Hepatocyte (in vitro differentiated cells): Measurements from ENCODE around the gene ALPK3. TPM values are rescaled to one million over a fixed set of nuclear protein-coding genes. Genes with fewer than 3 reads are reported as not detected.
A peak's percentile ranks its signal among the peaks of the same experiment; 100 is the strongest.

Experiments
- DNase-seq: peaks from one replicate; pipeline ENCODE4 v3.0.0-alpha.2; 2016; ENCODE audit warnings: low spot score
- H2AFZ ChIP-seq: fragments of 200-600 bp; sonication (generic); 2 replicates; pipeline ENCODE4 v1.6.0; 2016; ENCODE audit warnings: antibody characterized with exemption, mild to moderate bottlenecking
- H3K27ac ChIP-seq: fragments of 200-600 bp; sonication (generic); 2 replicates; pipeline ENCODE4 v1.5.1; 2016; ENCODE audit warnings: mild to moderate bottlenecking
- H3K27me3 ChIP-seq: fragments of 200-600 bp; sonication (generic); 2 replicates; pipeline ENCODE4 v1.6.1; 2016
- H3K36me3 ChIP-seq: fragments of 200-600 bp; sonication (generic); replicated peaks from 2 replicates; pipeline ENCODE4 v1.5.1; 2016; ENCODE audit warnings: low read depth; ENCODE audit not compliant: insufficient read depth
- H3K4me1 ChIP-seq: fragments of 200-600 bp; sonication (generic); 2 replicates; pipeline ENCODE4 v1.5.1; 2016; ENCODE audit warnings: mild to moderate bottlenecking, moderate library complexity; ENCODE audit not compliant: insufficient read depth
- H3K4me2 ChIP-seq: fragments of 200-600 bp; sonication (generic); 2 replicates; pipeline ENCODE4 v1.6.0; 2016
- H3K4me3 ChIP-seq: fragments of 200-600 bp; sonication (generic); 2 replicates; pipeline ENCODE4 v1.5.1; 2016; ENCODE audit warnings: mild to moderate bottlenecking
- H3K79me2 ChIP-seq: fragments of 200-600 bp; sonication (generic); 2 replicates; pipeline ENCODE4 v1.6.0; 2017; ENCODE audit warnings: mild to moderate bottlenecking
- H3K9me2 ChIP-seq: fragments of 200-600 bp; sonication (generic); replicated peaks from 2 replicates; pipeline ENCODE4 v1.6.0; 2017; ENCODE audit warnings: mild to moderate bottlenecking; ENCODE audit not compliant: insufficient read depth
- H3K9me3 ChIP-seq: fragments of 200-600 bp; sonication (generic); 2 replicates; pipeline ENCODE4 v1.5.1; 2016; ENCODE audit warnings: low read depth, mild to moderate bottlenecking
- H4K20me1 ChIP-seq: fragments of 200-600 bp; sonication (generic); 2 replicates; pipeline ENCODE4 v1.6.0; 2016; ENCODE audit warnings: mild to moderate bottlenecking; ENCODE audit not compliant: insufficient read depth, poor library complexity, severe bottlenecking
- CTCF ChIP-seq: fragments of 200-600 bp; sonication (generic); IDR thresholded peaks from 2 replicates; pipeline ENCODE4 v1.5.1; 2016; ENCODE audit warnings: antibody characterized with exemption, mild to moderate bottlenecking; ENCODE audit not compliant: poor library complexity
- EZH2 ChIP-seq: fragments of 200-600 bp; sonication (generic); IDR thresholded peaks from 2 replicates; pipeline ENCODE4 v1.6.1; 2016; ENCODE audit warnings: antibody characterized with exemption, mild to moderate bottlenecking, borderline replicate concordance
- EZH2phosphoT487 ChIP-seq: fragments of 200-600 bp; sonication (generic); IDR thresholded peaks from one replicate; pipeline ENCODE4 v1.6.1; 2018; ENCODE audit warnings: antibody characterized with exemption, mild to moderate bottlenecking, low read depth, moderate library complexity; ENCODE audit not compliant: unreplicated experiment, severe bottlenecking
- WGBS: methylation state at CpG from one replicate; pipeline ENCODE4 v1.1.6; 2016; ENCODE audit warnings: low lambda C conversion rate; ENCODE audit errors: missing lambda C conversion rate; 5-methylcytosine and 5-hydroxymethylcytosine counted together
- polyA plus RNA-seq: library from polyadenylated mRNA; unstranded; fragments of >200 nt; fragmentation: Nextera tagmentation; extraction: Ambion mirVana; gene quantifications from 2 replicates; pipeline ENCODE4 v1.2.1, GENCODE V29; 2016
- total RNA-seq: library from RNA; depleted of rRNA; stranded (reverse); fragments of >200 nt; gene quantifications from 2 replicates; pipeline ENCODE4 v1.2.3, GENCODE V29; 2014

ALPK3 gene
- total and polyA plus RNA-seq, 2 experiments from 2014 or later, result 7.1 to 25.3 TPM

- Histone ChIP-seq H3K4me1 (no peaks in the 10 kb centered on the region), H3K36me3 (no peaks in the 10 kb centered on the region), H3K79me2 (no peaks in the 10 kb centered on the region), H3K4me2 (no peak overlapping the region), H4K20me1 (no peaks in the 10 kb centered on the region), H3K27ac (peak overlapping the region; percentile 2), H2AFZ (no peak overlapping the region), H3K27me3 (no peaks in the 10 kb centered on the region), H3K4me3 (no peak overlapping the region), H3K9me3 (no peaks in the 10 kb centered on the region), H3K9me2 (no peaks in the 10 kb centered on the region)
- WGBS, result 78% methylated on average over 4 of the region's 4 CpGs
- no peak for DNase-seq
- TF ChIP-seq CTCF, result no peak
- TF ChIP-seq EZH2, result no peak
- no peak for TF ChIP-seq EZH2phosphoT487
Measured at GRCh38 chr15:84804005-84804900, 12.9 kb upstream of the ALPK3 start.

GRCh38 chr15:84805221-84805620 lies 11.9 kb upstream of the ALPK3 start:
- WGBS, result 70% methylated on average over 1 of the region's 1 CpG
- H3K4me2 ChIP-seq, result no peak overlapping the region
- no peak overlapping the region for H2AFZ ChIP-seq
- H3K4me3 ChIP-seq, result no peak overlapping the region
- H4K20me1 ChIP-seq, result no peaks in the 10 kb centered on the region
- H3K36me3 ChIP-seq, result no peaks in the 10 kb centered on the region
- TF ChIP-seq CTCF (no peak), EZH2 (no peak), EZH2phosphoT487 (no peak)
- no peaks in the 10 kb centered on the region for H3K79me2 ChIP-seq
- no peaks in the 10 kb centered on the region for H3K27me3 ChIP-seq
- no peaks in the 10 kb centered on the region for H3K9me3 ChIP-seq
- no peaks in the 10 kb centered on the region for H3K4me1 ChIP-seq
- H3K9me2 ChIP-seq, result no peaks in the 10 kb centered on the region
- no peak overlapping the region for H3K27ac ChIP-seq
- no peak for DNase-seq

- Histone ChIP-seq H2AFZ (no peak overlapping the region), H4K20me1 (no peaks in the 10 kb centered on the region), H3K27ac (no peak overlapping the region), H3K36me3 (no peaks in the 10 kb centered on the region), H3K27me3 (no peaks in the 10 kb centered on the region), H3K4me1 (no peaks in the 10 kb centered on the region), H3K4me3 (no peak overlapping the region), H3K4me2 (no peak overlapping the region), H3K79me2 (no peaks in the 10 kb centered on the region), H3K9me3 (no peaks in the 10 kb centered on the region), H3K9me2 (no peaks in the 10 kb centered on the region)
- no peak for DNase-seq
- TF ChIP-seq EZH2phosphoT487 (no peak), EZH2 (no peak), CTCF (no peak)
- WGBS, result 95% methylated on average over 3 of the region's 3 CpGs
Measured at GRCh38 chr15:84807228-84807627, 9.9 kb upstream of the ALPK3 start.
